Measurements from ENCODE around the gene LY6G6C.
A peak's percentile ranks its signal among the peaks of the same experiment; 100 is the strongest.

Gene LY6G6C

DNA sequence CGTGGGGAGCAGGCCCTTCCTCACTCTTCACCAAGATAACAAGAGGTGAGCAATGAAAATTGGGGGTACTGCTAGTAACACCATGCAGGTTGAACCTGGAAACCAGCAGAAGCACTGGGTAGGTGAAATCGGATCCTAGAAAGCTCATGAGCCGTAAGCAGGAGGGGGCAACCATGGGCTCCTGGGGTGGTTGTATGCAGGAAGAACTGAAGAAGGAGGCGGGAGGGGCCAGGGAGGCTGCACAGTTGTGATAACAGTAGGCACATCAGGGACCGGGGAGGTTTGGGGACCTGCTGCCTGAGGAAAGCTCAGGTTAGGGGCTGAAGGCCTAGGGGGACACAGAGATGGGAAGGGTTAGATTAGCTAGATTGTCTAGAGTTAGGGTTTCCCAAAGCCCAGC lies 35.1 kb downstream of the LY6G6C start:
- CTCF ChIA-PET: interaction anchor here (0.6 kb wide), 1 partner anchor 87 kb away, joined by 3 read pairs; no protein-coding TSS in a partner anchor
- DNase-seq (ENCODE audit: extremely low spot score): no peak
- POLR2A ChIA-PET: interaction anchor here (1.9 kb wide), 1 partner anchor 16 kb away, joined by 6 read pairs; the partner anchor contains the start of gene ABHD16A
- TF ChIP-seq FOXM1 (IDR thresholded peaks at IDR 0.05; ENCODE audit: borderline replicate concordance) (no peak), HDGF (IDR thresholded peaks at IDR 0.05; ENCODE audit: borderline replicate concordance) (no peak), TARDBP (IDR thresholded peaks at IDR 0.05) (no peak), FOXK2 (IDR thresholded peaks at IDR 0.05) (no peak), FOXA1 (IDR thresholded peaks at IDR 0.05) (no peak), L3MBTL2 (conservative IDR thresholded peaks at IDR 0.05) (no peak)

- ChIA-PET CTCF (interaction anchor here (0.8 kb wide), 1 partner anchor 54 kb away, joined by 3 read pairs; no protein-coding TSS in a partner anchor), POLR2A (interaction anchor here (0.9 to 2.2 kb wide), 8 partner anchors 8 to 147 kb away, joined by 3 to 8 read pairs (median 4); partner anchors contain the start of genes ABHD16A, HSPA1A, HSPA1B and HSPA1L)
- DNase-seq (ENCODE audit: extremely low spot score): no peak
- TF ChIP-seq SUZ12 (IDR thresholded peaks at IDR 0.05): no peak
- TF ChIP-seq FOXM1 (IDR thresholded peaks at IDR 0.05; ENCODE audit: borderline replicate concordance): no peak
- TF ChIP-seq SP1 (IDR thresholded peaks at IDR 0.05): no peak
- TF ChIP-seq FOXA1 (IDR thresholded peaks at IDR 0.05): no peak
- no peak for TF ChIP-seq NFRKB (IDR thresholded peaks at IDR 0.05)
- TF ChIP-seq ZNF384 (IDR thresholded peaks at IDR 0.05): no peak
- TF ChIP-seq ELF4 (IDR thresholded peaks at IDR 0.05): no peak
- TF ChIP-seq ARNT (IDR thresholded peaks at IDR 0.05): no peak
- TF ChIP-seq, protein P1, sequence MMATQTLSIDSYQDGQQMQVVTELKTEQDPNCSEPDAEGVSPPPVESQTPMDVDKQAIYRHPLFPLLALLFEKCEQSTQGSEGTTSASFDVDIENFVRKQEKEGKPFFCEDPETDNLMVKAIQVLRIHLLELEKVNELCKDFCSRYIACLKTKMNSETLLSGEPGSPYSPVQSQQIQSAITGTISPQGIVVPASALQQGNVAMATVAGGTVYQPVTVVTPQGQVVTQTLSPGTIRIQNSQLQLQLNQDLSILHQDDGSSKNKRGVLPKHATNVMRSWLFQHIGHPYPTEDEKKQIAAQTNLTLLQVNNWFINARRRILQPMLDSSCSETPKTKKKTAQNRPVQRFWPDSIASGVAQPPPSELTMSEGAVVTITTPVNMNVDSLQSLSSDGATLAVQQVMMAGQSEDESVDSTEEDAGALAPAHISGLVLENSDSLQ (IDR thresholded peaks at IDR 0.05): no peak
- TF ChIP-seq LEF1 (IDR thresholded peaks at IDR 0.05; ENCODE audit: borderline replicate concordance): no peak
- TF ChIP-seq CTBP1 (IDR thresholded peaks at IDR 0.05; ENCODE audit: borderline replicate concordance): no peak
- TF ChIP-seq FOXK2 (IDR thresholded peaks at IDR 0.05): no peak
- no peak for TF ChIP-seq TARDBP (IDR thresholded peaks at IDR 0.05)
- no peak for TF ChIP-seq HDGF (IDR thresholded peaks at IDR 0.05; ENCODE audit: borderline replicate concordance)
- no peak for TF ChIP-seq BHLHE40 (IDR thresholded peaks at IDR 0.05; ENCODE audit: borderline replicate concordance)
- TF ChIP-seq L3MBTL2 (conservative IDR thresholded peaks at IDR 0.05): no peak
Measured at GRCh38 chr6:31683591-31683990, 38.0 kb downstream of the LY6G6C start.

DNA sequence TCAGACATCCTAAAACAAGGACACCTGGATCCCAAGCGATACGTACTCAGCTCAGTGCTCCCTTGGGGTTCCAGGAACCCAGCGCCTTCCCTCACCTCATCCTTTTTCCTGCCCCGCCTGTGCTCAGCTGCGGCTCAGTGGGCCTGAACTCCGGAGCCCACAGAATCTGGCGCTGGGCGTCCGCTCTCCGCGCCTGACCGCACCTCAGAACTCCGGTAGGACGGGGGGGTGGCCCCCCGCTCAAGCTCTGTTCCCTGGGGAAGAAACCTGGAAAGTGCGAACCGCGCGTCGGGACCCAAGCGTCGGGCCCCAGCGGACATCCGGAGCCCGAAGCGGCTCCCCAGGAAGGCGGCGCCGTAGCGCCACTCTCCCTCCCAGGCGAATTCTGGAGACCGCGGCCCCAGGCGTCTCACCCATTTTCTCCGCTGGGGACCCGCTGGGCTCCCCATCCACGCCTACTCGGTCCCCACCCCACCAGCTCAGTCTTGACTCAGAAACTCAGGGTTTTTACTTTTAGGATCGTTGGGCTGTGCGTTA lies 40.3 kb downstream of the LY6G6C start:
- TF ChIP-seq ZNF384 (IDR thresholded peaks at IDR 0.05) (no peak), TARDBP (IDR thresholded peaks at IDR 0.05) (no peak), ELF4 (IDR thresholded peaks at IDR 0.05) (no peak), FOXA1 (IDR thresholded peaks at IDR 0.05) (no peak), NFRKB (IDR thresholded peaks at IDR 0.05) (no peak), FOXM1 (IDR thresholded peaks at IDR 0.05; ENCODE audit: borderline replicate concordance) (no peak), SP1 (IDR thresholded peaks at IDR 0.05) (no peak), LEF1 (IDR thresholded peaks at IDR 0.05; ENCODE audit: borderline replicate concordance) (no peak), L3MBTL2 (conservative IDR thresholded peaks at IDR 0.05) (no peak), BHLHE40 (IDR thresholded peaks at IDR 0.05; ENCODE audit: borderline replicate concordance) (no peak), HDGF (IDR thresholded peaks at IDR 0.05; ENCODE audit: borderline replicate concordance) (no peak), SUZ12 (IDR thresholded peaks at IDR 0.05) (no peak), FOXK2 (IDR thresholded peaks at IDR 0.05) (no peak)
- TF ChIP-seq, protein P1 (IDR thresholded peaks at IDR 0.05): no peak
- DNase-seq (ENCODE audit: extremely low spot score): no peak
- POLR2A ChIA-PET: interaction anchor here (1.0 kb wide), 1 partner anchor 21 kb away, joined by 3 read pairs; the partner anchor contains the start of gene C6orf47
- CTCF ChIA-PET: interaction anchor here (1.5 kb wide), 1 partner anchor 88 kb away, joined by 6 read pairs; no protein-coding TSS in a partner anchor

DNA sequence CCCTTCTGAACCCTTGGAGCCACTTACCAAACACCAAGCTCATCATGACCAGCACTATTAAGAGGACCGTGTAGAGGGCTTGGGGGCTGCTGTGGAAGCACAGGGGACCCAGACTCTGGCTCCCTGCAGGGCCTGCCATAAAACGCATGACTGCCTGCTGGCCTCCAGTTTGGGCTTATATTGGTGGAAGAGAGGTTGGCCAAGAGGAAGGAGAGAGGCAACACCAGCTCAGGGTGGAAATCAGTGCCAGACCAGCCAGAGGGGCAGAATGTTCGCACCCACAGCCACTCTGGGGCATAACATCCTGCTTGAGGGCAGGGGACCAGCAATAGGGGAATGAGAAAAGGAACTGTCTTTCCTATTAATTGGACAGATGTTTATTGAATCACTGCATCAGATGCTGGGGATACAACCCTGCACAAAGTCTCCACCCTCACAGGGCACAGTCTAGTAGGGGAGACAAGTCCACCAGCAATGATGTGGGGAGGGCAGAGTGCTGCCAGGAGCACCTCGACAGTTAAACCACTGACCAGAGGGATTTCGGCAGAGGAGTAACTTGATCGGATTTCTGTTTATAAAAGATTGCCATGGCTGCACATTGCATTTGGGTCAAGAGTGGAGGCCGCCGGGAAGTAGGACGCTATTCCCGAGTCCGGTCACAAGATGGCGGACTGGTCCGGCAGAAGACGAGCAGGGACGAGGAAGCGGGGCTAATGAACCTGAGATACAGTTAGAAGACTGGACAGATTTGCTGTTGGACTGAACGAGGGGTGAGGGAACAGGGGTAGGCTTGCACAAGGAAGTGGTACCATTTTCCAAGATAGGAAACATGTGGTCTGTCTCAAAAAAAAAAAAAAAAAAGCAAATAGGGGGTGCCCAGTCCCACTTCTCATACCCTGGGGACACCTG lies 41.1 kb downstream of the LY6G6C start, which contains the start of gene LY6G5C:
LY6G5C (minus strand) TSS at position 842 of the 909 bp plus-strand sequence; CDS start at position 148, 694 bp downstream.
- CTCF ChIA-PET: interaction anchor here (0.6 to 1.5 kb wide), 3 partner anchors 57 to 229 kb away, joined by 3 to 6 read pairs (median 5); no protein-coding TSS in a partner anchor
- POLR2A ChIA-PET: interaction anchor here (1.0 kb wide), 1 partner anchor 20 kb away, joined by 3 read pairs; the partner anchor contains the start of gene C6orf47
- no peak for TF ChIP-seq SUZ12 (IDR thresholded peaks at IDR 0.05)
- DNase-seq (ENCODE audit: extremely low spot score): peak; percentile 82

GRCh38 chr6:31677955-31678354 lies 43.6 kb downstream of the LY6G6C start:
- TF ChIP-seq SP1 (IDR thresholded peaks at IDR 0.05): no peak
- TF ChIP-seq ZNF384 (IDR thresholded peaks at IDR 0.05): no peak
- no peak for TF ChIP-seq SUZ12 (IDR thresholded peaks at IDR 0.05)
- TF ChIP-seq FOXA1 (IDR thresholded peaks at IDR 0.05): no peak
- no peak for TF ChIP-seq L3MBTL2 (conservative IDR thresholded peaks at IDR 0.05)
- TF ChIP-seq LEF1 (IDR thresholded peaks at IDR 0.05; ENCODE audit: borderline replicate concordance): no peak
- TF ChIP-seq FOXK2 (IDR thresholded peaks at IDR 0.05): no peak
- no peak for TF ChIP-seq ARNT (IDR thresholded peaks at IDR 0.05)
- no peak for TF ChIP-seq ELF4 (IDR thresholded peaks at IDR 0.05)
- TF ChIP-seq HDGF (IDR thresholded peaks at IDR 0.05; ENCODE audit: borderline replicate concordance): no peak
- TF ChIP-seq CTBP1 (IDR thresholded peaks at IDR 0.05; ENCODE audit: borderline replicate concordance): no peak
- no peak for TF ChIP-seq BHLHE40 (IDR thresholded peaks at IDR 0.05; ENCODE audit: borderline replicate concordance)
- TF ChIP-seq, protein P1 (IDR thresholded peaks at IDR 0.05): no peak
- no peak for TF ChIP-seq FOXM1 (IDR thresholded peaks at IDR 0.05; ENCODE audit: borderline replicate concordance)
- no peak for TF ChIP-seq NFRKB (IDR thresholded peaks at IDR 0.05)
- no peak for TF ChIP-seq TARDBP (IDR thresholded peaks at IDR 0.05)
- POLR2A ChIA-PET: interaction anchor here (0.7 to 1.8 kb wide), 3 partner anchors 17 to 152 kb away, joined by 3 to 5 read pairs (median 3); partner anchors contain the start of genes C6orf47 and MSH5
- CTCF ChIA-PET: no interaction called here
- no peak for DNase-seq (ENCODE audit: extremely low spot score)

Data from HEK293T (cell line).